ENCODE results near the gene CFAP221. TPM values are rescaled to one million over a fixed set of nuclear protein-coding genes. Genes with fewer than 3 reads are reported as not detected.

The CFAP221 gene
- total and polyA plus RNA-seq, 7 experiments from 2014 or later: not detected

DNA sequence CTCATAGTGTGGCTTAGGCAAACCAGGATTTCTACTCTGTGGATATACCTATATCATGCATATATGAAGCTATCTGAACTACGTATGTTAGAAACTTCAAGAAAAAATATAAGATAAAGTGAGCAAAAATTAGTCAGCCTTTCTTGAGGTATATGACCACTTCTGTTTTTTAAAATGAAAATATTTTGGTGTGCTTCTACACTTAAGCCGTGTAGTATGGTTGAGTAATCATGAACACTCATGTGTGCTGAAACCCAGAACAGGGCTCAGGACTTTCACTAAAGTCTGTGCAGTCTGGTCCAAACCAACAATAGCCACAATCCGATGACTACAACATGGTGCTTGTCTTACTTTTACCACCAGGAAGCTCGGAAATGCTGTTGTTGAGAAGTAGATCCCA lies 85.9 kb downstream of the CFAP221 start:
- no peaks in the 10 kb centered on the region for H3K9me3 ChIP-seq (ENCODE audit: control insufficient read depth in 2 of 3, low read length in 3 of 3)
- POLR2A ChIA-PET: no interaction called here
- no peaks in the 10 kb centered on the region for H3K27me3 ChIP-seq (ENCODE audit: control insufficient read depth in 2 of 2, insufficient read depth in 2 of 2, low read length in 2 of 2)
- H3K27ac ChIP-seq (ENCODE audit: low read depth, low read length): no peak overlapping the region
- H3K27ac Mint-ChIP-seq: no peak overlapping the region
- DNase-seq (no peak), ATAC-seq (no peak)
- peaks cover 0 to 7% (median 2%) of the 10 kb centered on the region in 11 donors for H3K9me3 Mint-ChIP-seq
- CTCF ChIA-PET: interaction anchor here (2.5 kb wide), 1 partner anchor 12 kb away, joined by 8 read pairs; no protein-coding TSS in a partner anchor
- peaks cover 0 to 3% (median 0%) of the 10 kb centered on the region in 5 donors for H3K36me3 Mint-ChIP-seq
- no peaks in the 10 kb centered on the region for H3K36me3 ChIP-seq (ENCODE audit: control insufficient read depth in 2 of 3, insufficient read depth in 3 of 3, low read length in 3 of 3)
- no peaks in the 10 kb centered on the region for H3K4me1 Mint-ChIP-seq
- intact Hi-C loops (cut with micrococcal nuclease): no loop called here
- H3K4me3 Mint-ChIP-seq: no peak overlapping the region
- H3K4me1 ChIP-seq (ENCODE audit: control insufficient read depth in 2 of 2, insufficient read depth in 2 of 2, low read length in 2 of 2): no peaks in the 10 kb centered on the region
- H3K27me3 Mint-ChIP-seq: peaks cover 5 to 28% (median 13%) of the 10 kb centered on the region in 5 donors
- H3K4me3 ChIP-seq (ENCODE audit: low read length): no peak overlapping the region

DNA sequence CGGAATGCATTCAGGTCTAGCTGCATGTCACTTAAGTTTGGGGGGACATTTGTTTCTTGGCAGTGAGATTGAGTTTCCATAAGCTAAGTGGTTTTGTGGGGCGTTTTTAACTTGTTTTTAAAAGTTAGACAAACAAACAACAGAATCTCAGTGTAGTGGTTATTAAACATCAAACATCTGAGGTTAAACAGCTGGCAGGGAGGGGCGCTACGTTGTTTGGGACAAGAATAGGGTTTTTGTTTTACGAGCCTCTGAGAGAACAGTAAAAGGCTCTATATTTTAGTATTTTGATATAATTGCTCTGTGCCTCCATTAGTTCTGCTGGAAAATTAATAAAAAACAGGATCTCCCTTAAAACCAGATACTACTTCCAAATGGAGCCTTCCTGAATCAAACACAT lies 93.1 kb downstream of the CFAP221 start:
- H3K4me1 Mint-ChIP-seq: peaks cover 0 to 7% (median 5%) of the 10 kb centered on the region in 7 donors
- H3K27ac Mint-ChIP-seq: no peak overlapping the region
- H3K36me3 ChIP-seq (ENCODE audit: control insufficient read depth in 2 of 3, insufficient read depth in 3 of 3, low read length in 3 of 3): no peaks in the 10 kb centered on the region
- H3K4me3 Mint-ChIP-seq: no peak overlapping the region
- H3K27me3 Mint-ChIP-seq: peaks cover 0 to 9% (median 5%) of the 10 kb centered on the region in 5 donors
- no peaks in the 10 kb centered on the region for H3K36me3 Mint-ChIP-seq
- H3K4me3 ChIP-seq (ENCODE audit: low read length): no peak overlapping the region
- DNase-seq (no peak), ATAC-seq (no peak)
- H3K4me1 ChIP-seq (ENCODE audit: control insufficient read depth in 2 of 2, insufficient read depth in 2 of 2, low read length in 2 of 2): peaks cover 0 to 4% of the 10 kb centered on the region in 2 donors
- ChIA-PET CTCF (no interaction called here), POLR2A (no interaction called here)
- H3K27ac ChIP-seq (ENCODE audit: low read depth, low read length): no peak overlapping the region
- intact Hi-C loops (cut with micrococcal nuclease): no loop called here
- H3K27me3 ChIP-seq (ENCODE audit: control insufficient read depth in 2 of 2, insufficient read depth in 2 of 2, low read length in 2 of 2): no peaks in the 10 kb centered on the region
- no peaks in the 10 kb centered on the region for H3K9me3 ChIP-seq (ENCODE audit: control insufficient read depth in 2 of 3, low read length in 3 of 3)
- peaks cover 0 to 4% (median 0%) of the 10 kb centered on the region in 11 donors for H3K9me3 Mint-ChIP-seq

DNA sequence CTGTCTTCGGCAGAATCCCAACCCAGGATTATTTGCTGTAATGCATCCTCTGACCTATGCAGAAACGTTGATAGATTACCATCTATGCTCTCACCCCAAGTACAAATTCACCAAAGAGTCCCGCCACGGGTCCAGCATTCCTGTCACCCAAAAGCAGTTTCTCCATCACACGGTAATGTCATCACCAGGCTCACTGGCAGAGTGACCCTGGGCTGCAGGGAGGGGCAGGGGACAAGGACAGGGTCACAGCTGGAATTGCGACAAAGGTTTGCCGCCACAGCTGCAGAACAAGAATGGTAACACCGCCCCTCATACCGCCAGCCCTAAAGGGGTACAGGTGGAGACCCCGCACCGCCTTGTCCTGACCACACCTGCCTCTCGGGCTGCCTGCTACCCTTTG lies 94.0 kb downstream of the CFAP221 start:
- no peaks in the 10 kb centered on the region for H3K36me3 Mint-ChIP-seq
- no peak overlapping the region for H3K27ac ChIP-seq (ENCODE audit: low read depth, low read length)
- no peak overlapping the region for H3K4me3 ChIP-seq (ENCODE audit: low read length)
- intact Hi-C loops (cut with micrococcal nuclease): no loop called here
- no peak overlapping the region for H3K27ac Mint-ChIP-seq
- H3K9me3 ChIP-seq (ENCODE audit: control insufficient read depth in 2 of 3, low read length in 3 of 3): no peaks in the 10 kb centered on the region
- ChIA-PET CTCF (interaction anchor here (0.6 kb wide), 1 partner anchor 188 kb away, joined by 3 read pairs; no protein-coding TSS in a partner anchor), POLR2A (interaction anchor here (0.5 kb wide), 1 partner anchor 59 kb away, joined by 3 read pairs; no protein-coding TSS in a partner anchor)
- H3K36me3 ChIP-seq (ENCODE audit: control insufficient read depth in 2 of 3, insufficient read depth in 3 of 3, low read length in 3 of 3): no peaks in the 10 kb centered on the region
- peaks cover 0 to 4% (median under 1%) of the 10 kb centered on the region in 5 donors for H3K27me3 Mint-ChIP-seq
- peaks cover 0 to 7% (median 5%) of the 10 kb centered on the region in 7 donors for H3K4me1 Mint-ChIP-seq
- peaks cover 0 to 4% (median 0%) of the 10 kb centered on the region in 11 donors for H3K9me3 Mint-ChIP-seq
- ATAC-seq (no peak), DNase-seq (no peak)
- no peak overlapping the region for H3K4me3 Mint-ChIP-seq
- H3K27me3 ChIP-seq (ENCODE audit: control insufficient read depth in 2 of 2, insufficient read depth in 2 of 2, low read length in 2 of 2): no peaks in the 10 kb centered on the region
- H3K4me1 ChIP-seq (ENCODE audit: control insufficient read depth in 2 of 2, insufficient read depth in 2 of 2, low read length in 2 of 2): peaks cover 0 to 4% of the 10 kb centered on the region in 2 donors

DNA sequence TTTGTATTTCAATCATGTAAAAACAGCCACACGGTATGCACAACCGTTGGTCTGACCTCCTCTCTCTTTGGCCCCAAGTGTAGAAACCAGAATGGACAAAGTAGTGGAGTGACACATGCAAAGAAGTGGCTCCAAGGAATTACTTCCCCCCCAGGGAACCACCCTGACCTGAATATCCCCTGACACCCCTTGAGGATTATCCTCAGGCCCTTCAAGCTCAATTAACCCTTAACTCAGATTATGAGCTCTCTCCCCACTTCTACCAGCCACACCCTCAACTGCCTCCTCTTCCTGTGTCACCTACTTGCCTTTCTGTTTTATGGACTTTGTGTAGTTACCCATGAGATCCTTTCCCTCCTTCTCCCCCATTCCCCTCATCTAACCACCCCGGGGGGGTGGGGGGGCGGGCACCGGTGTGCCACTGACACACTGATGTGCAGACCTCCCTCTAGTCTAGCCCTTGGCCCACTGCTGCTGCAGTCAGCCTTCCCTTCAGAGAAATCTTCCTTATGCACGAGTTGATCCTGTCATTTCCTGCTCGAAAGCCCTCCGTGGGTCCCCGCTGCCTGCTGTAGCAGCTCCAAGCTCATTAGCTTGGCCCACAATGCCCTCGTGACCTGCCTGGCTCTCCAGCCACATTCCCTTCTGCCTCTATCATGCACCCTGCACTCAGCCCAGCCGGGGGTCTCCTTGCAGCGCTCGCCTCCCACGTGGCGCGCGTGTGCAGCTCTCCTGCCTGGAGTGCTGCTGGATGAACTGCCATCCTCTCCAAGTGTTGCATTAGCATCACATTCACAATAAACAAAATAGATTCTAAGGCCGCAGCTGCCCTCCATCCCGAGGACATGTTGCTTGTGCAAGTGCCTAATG lies 94.7 kb downstream of the CFAP221 start:
- H3K27me3 ChIP-seq (ENCODE audit: control insufficient read depth in 2 of 2, insufficient read depth in 2 of 2, low read length in 2 of 2): no peaks in the 10 kb centered on the region
- Mint-ChIP-seq H3K36me3 (no peaks in the 10 kb centered on the region), H3K4me3 (no peak overlapping the region), H3K4me1 (peaks cover 0 to 7% (median 5%) of the 10 kb centered on the region in 7 donors), H3K9me3 (peaks cover 0 to 4% (median 0%) of the 10 kb centered on the region in 11 donors), H3K27ac (no peak overlapping the region), H3K27me3 (peaks cover 0 to 4% (median 0%) of the 10 kb centered on the region in 5 donors)
- H3K4me3 ChIP-seq (ENCODE audit: low read length): no peak overlapping the region
- no peak overlapping the region for H3K27ac ChIP-seq (ENCODE audit: low read depth, low read length)
- H3K36me3 ChIP-seq (ENCODE audit: control insufficient read depth in 2 of 3, insufficient read depth in 3 of 3, low read length in 3 of 3): no peaks in the 10 kb centered on the region
- no peak for ATAC-seq
- ChIA-PET POLR2A (no interaction called here), CTCF (interaction anchor here (0.6 to 2.2 kb wide), 5 partner anchors 187 to 1593 kb away, joined by 3 to 11 read pairs (median 4); no protein-coding TSS in a partner anchor)
- H3K4me1 ChIP-seq (ENCODE audit: control insufficient read depth in 2 of 2, insufficient read depth in 2 of 2, low read length in 2 of 2): peaks cover 0 to 4% of the 10 kb centered on the region in 2 donors
- H3K9me3 ChIP-seq (ENCODE audit: control insufficient read depth in 2 of 3, low read length in 3 of 3): no peaks in the 10 kb centered on the region
- DNase-seq: no peak
- intact Hi-C loops (cut with micrococcal nuclease): no loop called here

GRCh38 chr2:119641562-119642258 lies 97.5 kb downstream of the CFAP221 start:
- Mint-ChIP-seq H3K27ac (no peak overlapping the region), H3K27me3 (peaks cover 0 to 14% (median 0%) of the 10 kb centered on the region in 5 donors), H3K36me3 (no peaks in the 10 kb centered on the region), H3K4me1 (peaks cover 0 to 13% (median 5%) of the 10 kb centered on the region in 7 donors), H3K4me3 (no peak overlapping the region), H3K9me3 (no peaks in the 10 kb centered on the region)
- H3K4me1 ChIP-seq (ENCODE audit: control insufficient read depth in 2 of 2, insufficient read depth in 2 of 2, low read length in 2 of 2): peaks cover 0 to 4% of the 10 kb centered on the region in 2 donors
- no peaks in the 10 kb centered on the region for H3K36me3 ChIP-seq (ENCODE audit: control insufficient read depth in 2 of 3, insufficient read depth in 3 of 3, low read length in 3 of 3)
- POLR2A ChIA-PET: interaction anchor here (0.7 to 1.2 kb wide), 2 partner anchors 35 to 535 kb away, joined by 3 read pairs; no protein-coding TSS in a partner anchor
- no peaks in the 10 kb centered on the region for H3K27me3 ChIP-seq (ENCODE audit: control insufficient read depth in 2 of 2, insufficient read depth in 2 of 2, low read length in 2 of 2)
- DNase-seq (peak; percentile 42 to 77 (median 64)), ATAC-seq (peak; percentile 95)
- H3K4me3 ChIP-seq (ENCODE audit: low read length): no peak overlapping the region
- CTCF ChIA-PET: interaction anchor here (0.7 to 2.9 kb wide), 18 partner anchors 10 to 1039 kb away, joined by 3 to 26 read pairs (median 4); partner anchors contain the start of gene TMEM177
- intact Hi-C loops (cut with micrococcal nuclease): loop anchor here (1.0 to 5.0 kb wide), 9 partner anchors 19 to 1039 kb away; partner anchors contain the start of gene TMEM177 (in 1 of the 2)
- no peak overlapping the region for H3K27ac ChIP-seq (ENCODE audit: low read depth, low read length)
- H3K9me3 ChIP-seq (ENCODE audit: control insufficient read depth in 2 of 3, low read length in 3 of 3): no peaks in the 10 kb centered on the region

- H3K27me3 Mint-ChIP-seq: peaks cover 0 to 23% (median 0%) of the 10 kb centered on the region in 5 donors
- Histone ChIP-seq H3K36me3 (ENCODE audit: control insufficient read depth in 2 of 3, insufficient read depth in 3 of 3, low read length in 3 of 3) (no peaks in the 10 kb centered on the region), H3K4me1 (ENCODE audit: control insufficient read depth in 2 of 2, insufficient read depth in 2 of 2, low read length in 2 of 2) (peaks cover 0 to 4% of the 10 kb centered on the region in 2 donors), H3K9me3 (ENCODE audit: control insufficient read depth in 2 of 3, low read length in 3 of 3) (no peaks in the 10 kb centered on the region), H3K27ac (ENCODE audit: low read depth, low read length) (no peak overlapping the region), H3K4me3 (ENCODE audit: low read length) (no peak overlapping the region), H3K27me3 (ENCODE audit: control insufficient read depth in 2 of 2, insufficient read depth in 2 of 2, low read length in 2 of 2) (no peaks in the 10 kb centered on the region)
- H3K4me1 Mint-ChIP-seq: peaks cover 0 to 13% (median 5%) of the 10 kb centered on the region in 7 donors
- no peak overlapping the region for H3K27ac Mint-ChIP-seq
- POLR2A ChIA-PET: interaction anchor here (0.6 kb wide), 1 partner anchor 180 kb away, joined by 3 read pairs; no protein-coding TSS in a partner anchor
- CTCF ChIA-PET: no interaction called here
- intact Hi-C loops (cut with micrococcal nuclease): loop anchor here in 1 of 2 donors (5.0 kb wide), 1 partner anchor 183 kb away; no protein-coding TSS in a partner anchor
- H3K4me3 Mint-ChIP-seq: no peak overlapping the region
- peaks cover 0 to 7% (median 0%) of the 10 kb centered on the region in 5 donors for H3K36me3 Mint-ChIP-seq
- DNase-seq: no peak
- ATAC-seq: no peak
- peaks cover 0 to 8% (median 0%) of the 10 kb centered on the region in 11 donors for H3K9me3 Mint-ChIP-seq
Observed at GRCh38 chr2:119644186-119644585, 99.9 kb downstream of the CFAP221 start.
